Sigmoid colon (tissue), 7 donors: ENCODE data around the gene MYO7A. TPM values are rescaled to one million over a fixed set of nuclear protein-coding genes. Genes with fewer than 3 reads are reported as not detected.

ENCODE experiments used
- DNase-seq: peaks from one replicate; pipeline ENCODE4 v3.0.0-alpha.2; 2019
- H3K27ac ChIP-seq, 4 donors: fragments of 200-600 bp; sonication (generic); one replicate each; pipeline ENCODE4 v1.5.1; 2016 to 2019; ENCODE audit warnings: mild to moderate bottlenecking in 1 of 4
- H3K27me3 ChIP-seq, 3 donors: fragments of 200-600 bp; sonication (generic); one replicate each; pipeline ENCODE4 v1.5.1; 2019; ENCODE audit warnings: mild to moderate bottlenecking in 1 of 3
- H3K36me3 ChIP-seq, 4 donors: fragments of 200-600 bp; sonication (generic); one replicate each; pipeline ENCODE4 v1.5.1; 2016 to 2019
- H3K4me1 ChIP-seq, 4 donors: fragments of 200-600 bp; sonication (generic); one replicate each; pipeline ENCODE4 v1.5.1; 2017 to 2019
- H3K4me3 ChIP-seq, 4 donors: fragments of 200-600 bp; sonication (generic); one replicate each; pipeline ENCODE4 v1.5.1; 2017 to 2019; ENCODE audit warnings: mild to moderate bottlenecking in 2 of 4, moderate library complexity in 1 of 4
- H3K9me3 ChIP-seq, 4 donors: fragments of 200-600 bp in 3 of 4; sonication (generic) in 3 of 4; one replicate each; pipeline versions ENCODE4 v1.5.1 to v1.6.1; 2013 to 2019
- EP300 ChIP-seq, 4 donors: sonication (generic); formaldehyde crosslinking; IDR thresholded peaks; one replicate each; pipeline ENCODE4 v1.6.1; 2017; ENCODE audit warnings: antibody characterized with exemption in 4 of 4
- POLR2A ChIP-seq, 2 donors: fragments of 450-650 bp; IDR thresholded peaks; one replicate each; pipeline ENCODE4 v1.6.1; 2016; ENCODE audit warnings: antibody characterized with exemption in 2 of 2, mild to moderate bottlenecking in 2 of 2, moderate library complexity in 2 of 2
- POLR2AphosphoS5 ChIP-seq, 4 donors: sonication (generic); formaldehyde crosslinking; IDR thresholded peaks; one replicate each; pipeline ENCODE4 v1.6.1; 2017; ENCODE audit warnings: antibody characterized with exemption in 4 of 4
- WGBS, 2 donors: extraction: QIAGEN DNeasy Blood & Tissue Kit; methylation state at CpG; one replicate each; pipeline ENCODE4 v1.1.7; 2013; 5-methylcytosine and 5-hydroxymethylcytosine counted together
- intact Hi-C: fragments of 100-400 bp; cut with DNase I; formaldehyde crosslinking; loops from one replicate; pipeline ENCODE4 v1.15.1; 2023
- polyA plus RNA-seq, 3 donors: library from polyadenylated mRNA; stranded (reverse); fragments of 200-250 nt; gene quantifications; one replicate each; pipeline ENCODE4 v1.2.3, GENCODE V29; 2013
- total RNA-seq, 4 donors: library from RNA; depleted of rRNA; stranded (reverse); fragments of >200 nt; gene quantifications; one replicate each; pipeline ENCODE4 v1.1.0, GENCODE V29; 2016
- TF ChIP-seq, protein P1 (sequence below), 4 experiments: fragments of 450-650 bp in 3 of 4; fragments of 200-600 bp in 1 of 4; IDR thresholded peaks; one replicate each; pipeline ENCODE4 v1.5.1; 2016 to 2019; ENCODE audit warnings: antibody characterized with exemption in 4 of 4, mild to moderate bottlenecking in 3 of 4, moderate library complexity in 2 of 4
- donor health status: healthy with polysubstance abuse.
- donor health status: Bipolar disorder and iron deficiency.
- donor health status: healthy.

The MYO7A gene
- total and polyA plus RNA-seq, 7 donors = 1.8 to 12.8 (median 7.7) TPM

- no peak for DNase-seq
- Histone ChIP-seq H3K36me3 (no peaks in the 10 kb centered on the region), H3K4me1 (no peaks in the 10 kb centered on the region), H3K27me3 (no peaks in the 10 kb centered on the region), H3K9me3 (no peaks in the 10 kb centered on the region), H3K4me3 (no peak overlapping the region), H3K27ac (no peak overlapping the region)
- intact Hi-C loops = no loop called here
- WGBS, 2 donors = 84 to 86% methylated on average over 10 of the region's 10 CpGs
- TF ChIP-seq, protein P1, sequence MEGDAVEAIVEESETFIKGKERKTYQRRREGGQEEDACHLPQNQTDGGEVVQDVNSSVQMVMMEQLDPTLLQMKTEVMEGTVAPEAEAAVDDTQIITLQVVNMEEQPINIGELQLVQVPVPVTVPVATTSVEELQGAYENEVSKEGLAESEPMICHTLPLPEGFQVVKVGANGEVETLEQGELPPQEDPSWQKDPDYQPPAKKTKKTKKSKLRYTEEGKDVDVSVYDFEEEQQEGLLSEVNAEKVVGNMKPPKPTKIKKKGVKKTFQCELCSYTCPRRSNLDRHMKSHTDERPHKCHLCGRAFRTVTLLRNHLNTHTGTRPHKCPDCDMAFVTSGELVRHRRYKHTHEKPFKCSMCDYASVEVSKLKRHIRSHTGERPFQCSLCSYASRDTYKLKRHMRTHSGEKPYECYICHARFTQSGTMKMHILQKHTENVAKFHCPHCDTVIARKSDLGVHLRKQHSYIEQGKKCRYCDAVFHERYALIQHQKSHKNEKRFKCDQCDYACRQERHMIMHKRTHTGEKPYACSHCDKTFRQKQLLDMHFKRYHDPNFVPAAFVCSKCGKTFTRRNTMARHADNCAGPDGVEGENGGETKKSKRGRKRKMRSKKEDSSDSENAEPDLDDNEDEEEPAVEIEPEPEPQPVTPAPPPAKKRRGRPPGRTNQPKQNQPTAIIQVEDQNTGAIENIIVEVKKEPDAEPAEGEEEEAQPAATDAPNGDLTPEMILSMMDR (IDR thresholded peaks at IDR 0.05) = no peak
- TF ChIP-seq POLR2AphosphoS5 (IDR thresholded peaks at IDR 0.05) = no peak
- no peak for TF ChIP-seq EP300 (IDR thresholded peaks at IDR 0.05)
- TF ChIP-seq POLR2A (IDR thresholded peaks at IDR 0.05) = no peak
Observed at GRCh38 chr11:77207618-77208313, 79.7 kb downstream of the MYO7A start.

DNA sequence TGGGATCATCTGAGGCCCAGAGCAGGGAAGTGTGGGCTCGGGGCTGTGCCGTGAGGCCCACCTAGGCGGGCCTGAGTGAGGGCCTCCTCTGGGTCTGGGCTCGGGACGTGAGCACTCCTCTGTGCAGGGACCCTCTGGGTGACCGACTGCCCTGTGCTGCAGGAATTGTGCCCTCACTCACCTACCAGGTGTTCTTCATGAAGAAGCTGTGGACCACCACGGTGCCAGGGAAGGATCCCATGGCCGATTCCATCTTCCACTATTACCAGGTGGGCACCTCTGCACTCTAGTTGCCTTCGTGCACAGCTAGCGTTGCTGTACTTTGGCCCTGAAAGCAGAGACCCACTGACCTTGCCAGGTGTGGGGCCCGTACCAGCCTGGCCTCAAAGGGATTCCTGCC, 80.5 kb downstream of the MYO7A start:
- intact Hi-C loops = no loop called here
- H3K27me3 ChIP-seq = no peaks in the 10 kb centered on the region
- H3K36me3 ChIP-seq = no peaks in the 10 kb centered on the region
- TF ChIP-seq EP300 (IDR thresholded peaks at IDR 0.05) (no peak), POLR2AphosphoS5 (IDR thresholded peaks at IDR 0.05) (no peak)
- TF ChIP-seq, protein P1 (IDR thresholded peaks at IDR 0.05) = no peak
- H3K9me3 ChIP-seq = no peaks in the 10 kb centered on the region
- H3K4me3 ChIP-seq = no peak overlapping the region
- no peaks in the 10 kb centered on the region for H3K4me1 ChIP-seq
- DNase-seq = no peak
- WGBS, 2 donors = 73 to 94% methylated on average over 11 of the region's 11 CpGs
- no peak overlapping the region for H3K27ac ChIP-seq

DNA sequence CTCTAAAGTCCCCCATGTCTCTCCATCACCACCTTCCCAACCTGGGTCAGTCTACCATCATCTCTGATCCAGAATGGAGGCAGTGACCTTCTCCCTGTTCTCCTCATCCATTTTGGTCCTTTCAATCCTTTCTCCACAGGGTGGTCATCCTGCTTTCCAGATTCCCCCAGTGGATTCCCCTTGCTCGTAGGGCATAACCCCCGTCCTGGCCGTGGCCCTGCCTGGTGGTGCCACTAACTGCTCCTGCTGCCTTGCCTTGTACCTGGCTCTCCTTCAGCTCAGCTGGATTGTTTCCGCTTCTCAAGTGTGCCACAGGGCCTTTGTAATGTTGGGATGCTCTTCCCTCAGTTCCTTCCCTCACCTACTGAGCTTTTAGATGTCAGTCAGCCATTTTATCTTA, 81.6 kb downstream of the MYO7A start:
- 83 to 84% methylated on average over 4 of the region's 4 CpGs for WGBS, 2 donors
- intact Hi-C loops = no loop called here
- DNase-seq = no peak

DNA sequence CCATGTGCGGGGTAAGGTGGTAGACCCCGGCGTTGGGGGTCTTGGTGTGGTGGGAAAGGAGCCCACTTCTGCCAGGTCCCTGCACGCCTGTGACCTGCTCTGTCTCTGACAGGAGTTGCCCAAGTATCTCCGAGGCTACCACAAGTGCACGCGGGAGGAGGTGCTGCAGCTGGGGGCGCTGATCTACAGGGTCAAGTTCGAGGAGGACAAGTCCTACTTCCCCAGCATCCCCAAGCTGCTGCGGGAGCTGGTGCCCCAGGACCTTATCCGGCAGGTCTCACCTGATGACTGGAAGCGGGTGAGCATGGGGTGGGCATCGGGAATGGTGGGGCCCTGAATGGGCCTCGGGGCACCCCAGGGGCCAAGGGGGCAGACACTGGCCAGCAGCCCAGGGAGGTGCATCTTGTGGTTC, 83.0 kb downstream of the MYO7A start:
- WGBS, 2 donors = 94 to 95% methylated on average over 14 of the region's 14 CpGs
- DNase-seq = no peak
- H3K9me3 ChIP-seq = no peaks in the 10 kb centered on the region
- no peaks in the 10 kb centered on the region for H3K36me3 ChIP-seq
- no peaks in the 10 kb centered on the region for H3K27me3 ChIP-seq
- H3K27ac ChIP-seq = no peak overlapping the region
- H3K4me1 ChIP-seq = no peaks in the 10 kb centered on the region
- intact Hi-C loops = no loop called here
- H3K4me3 ChIP-seq = no peak overlapping the region
- TF ChIP-seq, protein P1 (IDR thresholded peaks at IDR 0.05) = no peak
- TF ChIP-seq POLR2A (IDR thresholded peaks at IDR 0.05) (no peak), EP300 (IDR thresholded peaks at IDR 0.05) (no peak), POLR2AphosphoS5 (IDR thresholded peaks at IDR 0.05) (no peak)

More for the DNA sequence above, 81.6 kb downstream of the MYO7A start:
- H3K4me1 ChIP-seq = no peaks in the 10 kb centered on the region
- no peak overlapping the region for H3K4me3 ChIP-seq
- H3K9me3 ChIP-seq = no peaks in the 10 kb centered on the region
- no peaks in the 10 kb centered on the region for H3K36me3 ChIP-seq
- H3K27ac ChIP-seq = no peak overlapping the region
- H3K27me3 ChIP-seq = no peaks in the 10 kb centered on the region
- TF ChIP-seq EP300 (IDR thresholded peaks at IDR 0.05) (no peak), POLR2A (IDR thresholded peaks at IDR 0.05) (no peak), POLR2AphosphoS5 (IDR thresholded peaks at IDR 0.05) (no peak)
- TF ChIP-seq, protein P1 (IDR thresholded peaks at IDR 0.05) = no peak
